Neural cell (in vitro differentiated cells): ENCODE data around the gene ASH1L. TPM values are rescaled to one million over a fixed set of nuclear protein-coding genes. Genes with fewer than 3 reads are reported as not detected.

Source experiments
- H2AFZ ChIP-seq: fragments of 200-600, 300-800 bp; sonication (generic), shearing (Covaris generic); 2 replicates; pipeline ENCODE4 v1.6.0; 2014; ENCODE audit warnings: low read depth, mild to moderate bottlenecking, antibody characterized with exemption, low read length, moderate library complexity
- H3F3A ChIP-seq: fragments of 200-600 bp; shearing (Covaris generic); 2 replicates; pipeline ENCODE4 v1.6.1; 2016; ENCODE audit warnings: mild to moderate bottlenecking, moderate library complexity, mixed read lengths, antibody characterized with exemption, low read length; ENCODE audit not compliant: insufficient read depth, poor library complexity, severe bottlenecking
- H3K27ac ChIP-seq: fragments of 200-600, 300-800 bp; sonication (generic), shearing (Covaris generic); 2 replicates; pipeline ENCODE4 v1.5.1; 2014; ENCODE audit warnings: mild to moderate bottlenecking, low read length, moderate library complexity
- H3K27me3 ChIP-seq: fragments of 300-800, 200-600 bp; sonication (generic), shearing (Covaris generic); 2 replicates; pipeline ENCODE4 v1.6.0; 2014; ENCODE audit warnings: mild to moderate bottlenecking, low read depth, low read length, moderate library complexity; ENCODE audit not compliant: insufficient read depth
- H3K36me3 ChIP-seq: fragments of 300-800, 200-600 bp; sonication (generic), shearing (Covaris generic); 2 replicates; pipeline ENCODE4 v1.5.1; 2014; ENCODE audit warnings: mild to moderate bottlenecking, antibody characterized with exemption, low read length, moderate library complexity; ENCODE audit not compliant: insufficient read depth
- H3K4me2 ChIP-seq: fragments of 300-800, 200-600 bp; sonication (generic), shearing (Covaris generic); 2 replicates; pipeline ENCODE4 v1.6.0; 2014; ENCODE audit warnings: mild to moderate bottlenecking, low read length
- H3K4me3 ChIP-seq: fragments of 300-800, 200-600 bp; sonication (generic), shearing (Covaris generic); 2 replicates; pipeline ENCODE4 v1.5.1; 2014; ENCODE audit warnings: mild to moderate bottlenecking, low read length, moderate library complexity
- H3K79me2 ChIP-seq: fragments of 200-600 bp; shearing (Covaris generic); replicated peaks from 2 replicates; pipeline ENCODE4 v1.6.0; 2014; ENCODE audit warnings: mild to moderate bottlenecking, low read length, moderate library complexity; ENCODE audit not compliant: insufficient read depth
- H3K9ac ChIP-seq: fragments of 300-800, 200-600 bp; sonication (generic), shearing (Covaris generic); 2 replicates; pipeline ENCODE4 v1.6.1; 2016; ENCODE audit warnings: mild to moderate bottlenecking, low read length, mixed read lengths
- H3K9me2 ChIP-seq: fragments of 200-600 bp; shearing (Covaris generic); 2 replicates; pipeline ENCODE4 v1.6.1; 2016; ENCODE audit warnings: mild to moderate bottlenecking, low read length, mixed read lengths; ENCODE audit not compliant: insufficient read depth
- H3K9me3 ChIP-seq: fragments of 200-600, 300-800 bp; sonication (generic), shearing (Covaris generic); 2 replicates; pipeline ENCODE4 v1.6.1; 2016; ENCODE audit warnings: mild to moderate bottlenecking, mixed run types, low read length, moderate library complexity, mixed read lengths
- H4K20me1 ChIP-seq: fragments of 200-600 bp; shearing (Covaris generic); 2 replicates; pipeline ENCODE4 v1.6.1; 2016; ENCODE audit warnings: mild to moderate bottlenecking, mixed run types; ENCODE audit not compliant: insufficient read depth
- EP300 ChIP-seq: fragments of 450-650 bp; conservative IDR thresholded peaks from 2 replicates; pipeline ENCODE4 v1.6.1; 2014; ENCODE audit warnings: antibody characterized with exemption, mild to moderate bottlenecking, moderate library complexity; ENCODE audit not compliant: poor library complexity, severe bottlenecking
- EZH2 ChIP-seq: fragments of 200-600, 300-800 bp; shearing (Covaris generic), sonication (generic); IDR thresholded peaks from 2 replicates; pipeline ENCODE4 v1.6.1; 2014; ENCODE audit warnings: antibody characterized with exemption, low read length, borderline replicate concordance, mild to moderate bottlenecking; ENCODE audit not compliant: insufficient read depth, poor library complexity, severe bottlenecking
- MXI1 ChIP-seq: fragments of 450-650 bp; conservative IDR thresholded peaks from 2 replicates; pipeline ENCODE4 v1.6.1; 2014; ENCODE audit warnings: antibody characterized with exemption, mild to moderate bottlenecking; ENCODE audit not compliant: poor library complexity, severe bottlenecking
- POLR2AphosphoS5 ChIP-seq: IDR thresholded peaks from 2 replicates; pipeline ENCODE4 v1.6.1; 2012
- RAD21 ChIP-seq: fragments of 450-650 bp; conservative IDR thresholded peaks from 2 replicates; pipeline ENCODE4 v1.6.1; 2014; ENCODE audit warnings: antibody characterized with exemption, mild to moderate bottlenecking, moderate library complexity
- SMC3 ChIP-seq: fragments of 450-650 bp; conservative IDR thresholded peaks from 2 replicates; pipeline ENCODE4 v1.6.1; 2014; ENCODE audit warnings: antibody characterized with exemption, mild to moderate bottlenecking, moderate library complexity; ENCODE audit not compliant: poor library complexity
- TAF1 ChIP-seq: IDR thresholded peaks from 2 replicates; pipeline ENCODE4 v1.6.1; 2012; ENCODE audit warnings: low read depth
- polyA plus RNA-seq: library from polyadenylated mRNA; depleted of rRNA; stranded (reverse); fragments of >200 nt; gene quantifications from 2 replicates; pipeline ENCODE4 v1.2.3, GENCODE V29; 2014
- TF ChIP-seq, protein P1 (sequence below): fragments of 450-650 bp; IDR thresholded peaks from 2 replicates; pipeline ENCODE4 v1.5.1; 2014; ENCODE audit warnings: antibody characterized with exemption, mild to moderate bottlenecking, moderate library complexity; ENCODE audit not compliant: poor library complexity, severe bottlenecking
- TF ChIP-seq, protein P2 (sequence below): IDR thresholded peaks from 2 replicates; pipeline ENCODE4 v1.6.1; 2012; ENCODE audit warnings: borderline replicate concordance

The ASH1L gene
- polyA plus RNA-seq, 1 donor from 2014 or later: 16.2 TPM

DNA sequence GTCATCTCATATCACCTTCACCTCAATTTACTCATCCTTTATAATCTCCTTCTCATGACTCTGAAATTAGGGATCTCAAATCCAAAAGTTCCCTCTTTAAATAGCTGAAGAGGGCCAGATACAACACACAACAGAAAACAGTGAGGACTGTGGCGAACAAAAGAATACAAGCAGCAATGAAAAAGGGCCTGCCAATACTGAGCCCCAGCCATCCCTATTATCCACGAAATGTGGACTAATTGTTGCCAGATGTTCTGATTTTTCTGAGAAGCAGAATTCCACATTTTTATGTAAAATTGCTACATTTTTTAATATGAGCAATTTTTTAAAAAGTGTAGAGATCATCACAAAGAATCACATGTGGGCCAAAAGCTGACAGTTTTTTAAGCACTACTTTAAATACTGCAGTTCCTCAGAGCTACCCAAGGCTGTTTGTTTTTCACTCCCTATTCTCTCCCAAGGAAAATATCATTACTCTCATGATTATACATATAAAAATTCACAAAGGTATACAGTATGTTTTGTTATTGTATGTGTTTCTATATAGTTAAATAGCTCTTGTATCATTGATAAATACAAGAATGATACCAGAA lies 90.0 kb downstream of the ASH1L start:
- no peak overlapping the region for H3K27ac ChIP-seq
- no peaks in the 10 kb centered on the region for H3K9me3 ChIP-seq
- H3K79me2 ChIP-seq: peaks cover 10% of the 10 kb centered on the region
- H2AFZ ChIP-seq: no peak overlapping the region
- no peak overlapping the region for H3K4me2 ChIP-seq
- no peaks in the 10 kb centered on the region for H3F3A ChIP-seq
- no peak overlapping the region for H3K4me3 ChIP-seq
- no peaks in the 10 kb centered on the region for H4K20me1 ChIP-seq
- H3K9me2 ChIP-seq: no peaks in the 10 kb centered on the region
- TF ChIP-seq POLR2AphosphoS5 (no peak), SMC3 (no peak), EP300 (no peak), RAD21 (no peak)
- TF ChIP-seq, protein P1, sequence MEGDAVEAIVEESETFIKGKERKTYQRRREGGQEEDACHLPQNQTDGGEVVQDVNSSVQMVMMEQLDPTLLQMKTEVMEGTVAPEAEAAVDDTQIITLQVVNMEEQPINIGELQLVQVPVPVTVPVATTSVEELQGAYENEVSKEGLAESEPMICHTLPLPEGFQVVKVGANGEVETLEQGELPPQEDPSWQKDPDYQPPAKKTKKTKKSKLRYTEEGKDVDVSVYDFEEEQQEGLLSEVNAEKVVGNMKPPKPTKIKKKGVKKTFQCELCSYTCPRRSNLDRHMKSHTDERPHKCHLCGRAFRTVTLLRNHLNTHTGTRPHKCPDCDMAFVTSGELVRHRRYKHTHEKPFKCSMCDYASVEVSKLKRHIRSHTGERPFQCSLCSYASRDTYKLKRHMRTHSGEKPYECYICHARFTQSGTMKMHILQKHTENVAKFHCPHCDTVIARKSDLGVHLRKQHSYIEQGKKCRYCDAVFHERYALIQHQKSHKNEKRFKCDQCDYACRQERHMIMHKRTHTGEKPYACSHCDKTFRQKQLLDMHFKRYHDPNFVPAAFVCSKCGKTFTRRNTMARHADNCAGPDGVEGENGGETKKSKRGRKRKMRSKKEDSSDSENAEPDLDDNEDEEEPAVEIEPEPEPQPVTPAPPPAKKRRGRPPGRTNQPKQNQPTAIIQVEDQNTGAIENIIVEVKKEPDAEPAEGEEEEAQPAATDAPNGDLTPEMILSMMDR: no peak
- H3K27me3 ChIP-seq: no peaks in the 10 kb centered on the region
- no peaks in the 10 kb centered on the region for H3K36me3 ChIP-seq
- H3K9ac ChIP-seq: no peak overlapping the region

DNA sequence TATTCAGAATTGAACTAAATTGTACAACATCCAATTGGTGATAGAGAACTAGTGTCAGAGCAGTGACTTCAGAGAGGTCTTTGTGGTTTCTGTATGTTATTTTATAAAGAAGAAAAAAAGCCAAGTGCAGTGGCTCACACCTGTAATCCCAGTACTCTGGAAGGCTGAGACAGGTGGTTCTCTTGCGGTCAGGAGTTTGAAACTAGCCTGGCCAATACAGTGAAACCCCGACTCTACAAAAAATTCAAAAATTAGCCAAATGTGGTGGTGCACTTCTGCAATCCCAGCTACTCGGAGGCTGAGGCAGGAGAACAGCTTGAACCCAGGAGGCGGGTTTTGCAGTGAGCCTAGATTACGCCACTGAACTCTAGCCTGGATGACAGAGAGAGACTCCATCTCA lies 90.7 kb downstream of the ASH1L start:
- no peaks in the 10 kb centered on the region for H3K36me3 ChIP-seq
- H2AFZ ChIP-seq: no peak overlapping the region
- no peaks in the 10 kb centered on the region for H3K9me3 ChIP-seq
- peaks cover 10% of the 10 kb centered on the region for H3K79me2 ChIP-seq
- H3K27me3 ChIP-seq: no peaks in the 10 kb centered on the region
- no peaks in the 10 kb centered on the region for H3K9me2 ChIP-seq
- no peaks in the 10 kb centered on the region for H3F3A ChIP-seq
- no peak overlapping the region for H3K9ac ChIP-seq
- TF ChIP-seq SMC3 (no peak), EP300 (no peak), TAF1 (no peak), EZH2 (no peak), RAD21 (no peak), POLR2AphosphoS5 (no peak), MXI1 (no peak)
- TF ChIP-seq, protein P2, sequence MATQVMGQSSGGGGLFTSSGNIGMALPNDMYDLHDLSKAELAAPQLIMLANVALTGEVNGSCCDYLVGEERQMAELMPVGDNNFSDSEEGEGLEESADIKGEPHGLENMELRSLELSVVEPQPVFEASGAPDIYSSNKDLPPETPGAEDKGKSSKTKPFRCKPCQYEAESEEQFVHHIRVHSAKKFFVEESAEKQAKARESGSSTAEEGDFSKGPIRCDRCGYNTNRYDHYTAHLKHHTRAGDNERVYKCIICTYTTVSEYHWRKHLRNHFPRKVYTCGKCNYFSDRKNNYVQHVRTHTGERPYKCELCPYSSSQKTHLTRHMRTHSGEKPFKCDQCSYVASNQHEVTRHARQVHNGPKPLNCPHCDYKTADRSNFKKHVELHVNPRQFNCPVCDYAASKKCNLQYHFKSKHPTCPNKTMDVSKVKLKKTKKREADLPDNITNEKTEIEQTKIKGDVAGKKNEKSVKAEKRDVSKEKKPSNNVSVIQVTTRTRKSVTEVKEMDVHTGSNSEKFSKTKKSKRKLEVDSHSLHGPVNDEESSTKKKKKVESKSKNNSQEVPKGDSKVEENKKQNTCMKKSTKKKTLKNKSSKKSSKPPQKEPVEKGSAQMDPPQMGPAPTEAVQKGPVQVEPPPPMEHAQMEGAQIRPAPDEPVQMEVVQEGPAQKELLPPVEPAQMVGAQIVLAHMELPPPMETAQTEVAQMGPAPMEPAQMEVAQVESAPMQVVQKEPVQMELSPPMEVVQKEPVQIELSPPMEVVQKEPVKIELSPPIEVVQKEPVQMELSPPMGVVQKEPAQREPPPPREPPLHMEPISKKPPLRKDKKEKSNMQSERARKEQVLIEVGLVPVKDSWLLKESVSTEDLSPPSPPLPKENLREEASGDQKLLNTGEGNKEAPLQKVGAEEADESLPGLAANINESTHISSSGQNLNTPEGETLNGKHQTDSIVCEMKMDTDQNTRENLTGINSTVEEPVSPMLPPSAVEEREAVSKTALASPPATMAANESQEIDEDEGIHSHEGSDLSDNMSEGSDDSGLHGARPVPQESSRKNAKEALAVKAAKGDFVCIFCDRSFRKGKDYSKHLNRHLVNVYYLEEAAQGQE: no peak
- TF ChIP-seq, protein P1: no peak
- H3K4me2 ChIP-seq: no peak overlapping the region
- H3K4me3 ChIP-seq: no peak overlapping the region
- no peak overlapping the region for H3K27ac ChIP-seq
- H4K20me1 ChIP-seq: no peaks in the 10 kb centered on the region
